GM12875 (cell line): ENCODE results near the gene KRT222.
A peak's percentile ranks its signal among the peaks of the same experiment; 100 is the strongest.

Experiments
- H3K4me3 ChIP-seq: one replicate; pipeline ENCODE4 v1.5.1; 2011; ENCODE audit warnings: low read depth, low read length, control low read depth
- CTCF ChIP-seq: IDR thresholded peaks from 2 replicates; pipeline ENCODE4 v1.5.1; 2011; ENCODE audit warnings: low read depth, mild to moderate bottlenecking, control low read depth, inconsistent platforms, low read length, moderate library complexity, borderline replicate concordance; ENCODE audit not compliant: insufficient read depth

KRT222 gene

DNA sequence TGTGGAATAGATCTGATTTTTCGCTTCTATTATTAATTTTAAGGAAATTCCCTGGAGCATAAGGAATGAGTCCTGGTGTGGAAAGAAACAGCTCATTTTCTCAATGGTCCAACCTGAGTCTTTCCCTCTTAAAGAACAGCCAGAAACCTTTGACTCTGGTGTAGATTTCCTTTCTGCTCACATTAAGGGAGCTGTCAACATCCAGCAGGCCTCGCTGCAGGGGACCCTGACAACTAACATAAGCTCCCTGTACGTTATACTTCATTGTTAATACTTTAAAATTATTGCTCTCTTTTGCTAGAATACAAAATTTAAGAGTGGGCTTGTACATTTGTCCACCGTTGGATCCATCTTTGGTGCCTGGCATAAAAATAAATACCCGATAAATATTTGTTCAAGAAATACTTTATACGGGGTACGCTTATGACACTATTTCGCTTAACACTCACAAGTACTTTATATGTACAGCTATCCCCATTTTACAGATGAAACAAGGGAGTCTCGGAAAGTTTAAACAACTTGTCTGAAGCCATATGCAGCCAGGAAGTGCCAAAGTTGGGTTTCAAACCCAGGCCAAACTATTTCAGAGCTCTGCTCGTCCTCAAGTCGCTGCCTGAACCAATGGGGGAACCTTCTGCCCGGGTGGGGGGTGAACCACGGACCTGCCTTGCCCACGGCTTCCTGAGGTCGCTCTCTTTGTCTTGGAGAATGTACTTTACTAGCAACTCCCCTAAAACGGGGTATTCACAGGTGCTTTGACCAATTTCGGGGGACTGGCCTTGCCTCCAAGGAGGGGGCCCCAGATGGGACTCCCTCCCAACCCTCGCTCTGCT is 18.0 kb downstream of the KRT222 start:
- TF ChIP-seq CTCF, result no peak

DNA sequence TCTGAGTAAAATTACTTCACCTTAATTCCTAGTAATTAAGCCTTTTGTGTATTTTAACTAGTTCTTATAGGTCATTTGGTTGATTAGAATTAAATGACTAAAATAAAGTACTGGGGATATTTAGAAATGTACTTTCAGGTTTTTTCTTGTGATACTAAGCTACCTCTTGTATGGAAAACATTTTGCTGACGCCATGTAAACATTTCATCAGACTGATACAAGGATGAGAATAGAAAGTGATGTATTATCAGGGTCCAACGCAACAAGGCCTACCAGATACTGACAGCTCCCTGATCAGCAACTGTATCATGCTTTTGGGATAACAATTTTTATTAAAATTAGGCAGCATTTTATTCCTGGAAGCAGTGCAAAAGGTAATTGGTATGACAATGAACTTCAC is 19.0 kb downstream of the KRT222 start:
- TF ChIP-seq CTCF, result no peak
- no peak overlapping the region for H3K4me3 ChIP-seq

More for the DNA sequence above, 18.0 kb downstream of the KRT222 start:
- peak overlapping the region; percentile 63 for H3K4me3 ChIP-seq

DNA sequence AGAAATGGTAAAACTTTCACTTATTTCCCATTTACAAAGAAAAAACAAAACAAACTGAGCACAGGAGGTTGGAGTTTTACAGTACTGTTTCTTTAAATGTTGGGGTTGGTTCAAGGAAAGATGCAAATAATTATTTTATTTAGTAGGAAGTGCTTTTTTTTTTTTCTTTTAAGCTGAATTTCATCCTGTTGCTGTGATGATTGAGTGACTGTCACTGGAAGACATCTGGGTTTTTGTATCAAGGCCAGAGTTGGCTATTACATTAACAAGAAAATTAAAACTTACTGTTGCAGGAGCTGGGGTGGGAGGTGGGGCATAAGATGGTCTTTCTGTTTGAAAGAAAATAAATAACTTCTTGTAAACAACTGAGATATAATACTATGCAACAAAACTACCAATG is 19.7 kb downstream of the KRT222 start:
- no peak for TF ChIP-seq CTCF
- H3K4me3 ChIP-seq, result no peak overlapping the region

DNA sequence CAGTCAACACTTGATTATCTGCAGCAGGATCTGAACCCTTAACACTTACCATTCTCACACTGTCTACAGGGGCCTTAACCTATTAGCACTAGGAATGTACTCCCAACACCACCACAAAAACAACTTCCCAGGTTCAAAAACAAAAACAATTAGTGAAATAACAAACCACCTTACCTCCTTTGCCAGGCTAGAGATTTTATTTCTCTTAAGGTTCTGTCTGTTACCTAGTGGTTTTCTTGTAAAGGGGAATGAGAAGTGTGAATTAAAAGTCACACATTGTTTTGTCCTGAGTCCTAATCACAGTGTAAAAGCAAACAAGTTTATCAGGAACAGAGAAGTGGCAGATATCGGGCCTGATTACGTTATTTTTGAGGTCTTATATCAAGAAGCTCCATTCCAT is 27.0 kb downstream of the KRT222 start:
- no peak for TF ChIP-seq CTCF
- H3K4me3 ChIP-seq, result no peak overlapping the region

DNA sequence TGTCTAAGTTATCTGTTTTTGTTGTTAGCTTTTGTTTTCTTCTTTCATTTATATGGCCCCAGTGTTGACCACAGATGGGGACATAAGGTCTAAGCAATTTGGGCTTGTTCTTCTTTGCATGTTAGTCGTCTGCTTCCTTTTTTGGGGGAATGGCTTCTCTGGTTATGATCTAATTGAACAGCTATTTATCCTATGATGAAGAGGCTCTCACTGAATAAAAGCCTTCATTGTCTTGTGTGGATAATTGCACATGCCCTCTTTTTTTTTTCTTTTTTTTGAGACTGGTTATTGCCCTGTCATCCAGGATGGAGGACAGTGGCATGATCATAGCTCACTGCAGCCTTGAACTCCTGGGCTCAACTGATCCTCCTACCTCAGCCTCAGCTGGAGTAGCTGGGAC is 31.1 kb downstream of the KRT222 start:
- H3K4me3 ChIP-seq, result no peak overlapping the region
- no peak for TF ChIP-seq CTCF

GRCh38 chr17:40632216-40632615 is 32.8 kb downstream of the KRT222 start:
- TF ChIP-seq CTCF, result no peak
- H3K4me3 ChIP-seq, result no peak overlapping the region

GRCh38 chr17:40629842-40630241 is 35.1 kb downstream of the KRT222 start:
- no peak for TF ChIP-seq CTCF
- H3K4me3 ChIP-seq, result no peak overlapping the region
